WERI-Rb-1 (cell line): ENCODE data around the gene RGS6.

Experiments
- DNase-seq: peaks from one replicate; pipeline ENCODE4 v3.0.0-alpha.2; 2020
- H3K27ac ChIP-seq: fragments of 250-450 bp; sonication (Bioruptor Pico); 2 replicates; pipeline ENCODE4 v1.5.1; 2020; ENCODE audit warnings: mild to moderate bottlenecking, moderate library complexity
- H3K27me3 ChIP-seq: fragments of 250-450 bp; sonication (Bioruptor Pico); 2 replicates; pipeline ENCODE4 v1.5.1; 2021; ENCODE audit warnings: mild to moderate bottlenecking, low read depth, moderate library complexity; ENCODE audit not compliant: insufficient read depth, severe bottlenecking
- H3K36me3 ChIP-seq: fragments of 250-450 bp; sonication (Bioruptor Pico); 2 replicates; pipeline ENCODE4 v1.5.1; 2020; ENCODE audit warnings: mild to moderate bottlenecking, moderate library complexity
- H3K4me3 ChIP-seq: 2 replicates; pipeline ENCODE4 v1.5.1; 2011; ENCODE audit warnings: low read depth, mild to moderate bottlenecking, control low read depth, low read length
- H3K9me3 ChIP-seq: fragments of 250-450 bp; sonication (Bioruptor Pico); 2 replicates; pipeline ENCODE4 v1.5.1; 2021; ENCODE audit warnings: mild to moderate bottlenecking, moderate library complexity; ENCODE audit not compliant: severe bottlenecking
- TF ChIP-seq, protein P1 (sequence below): IDR thresholded peaks from 2 replicates; pipeline ENCODE4 v1.5.1; 2011; ENCODE audit warnings: low read depth, mild to moderate bottlenecking, control low read depth, inconsistent platforms, low read length

RGS6 gene

DNA sequence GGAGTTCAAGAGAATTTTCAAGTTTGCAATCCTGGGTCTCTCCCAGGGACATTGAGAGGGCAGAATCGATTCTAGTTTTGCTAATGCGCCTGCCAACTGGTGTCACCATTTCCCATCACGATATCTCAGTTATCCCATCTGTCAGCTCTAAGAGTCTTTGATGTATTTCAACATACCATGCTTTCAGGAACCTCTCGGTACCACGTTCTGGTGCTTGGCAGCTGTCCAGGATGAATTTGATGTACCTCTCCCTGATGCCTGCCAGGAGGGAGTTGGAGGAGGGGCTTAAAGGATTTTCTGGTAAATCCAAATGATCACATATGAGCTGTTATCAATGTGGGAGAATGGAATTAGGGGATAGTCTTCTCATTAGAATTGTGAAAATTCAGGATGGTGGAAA, 332.5 kb downstream of the RGS6 start:
- Histone ChIP-seq H3K9me3 (peaks cover 3% of the 10 kb centered on the region), H3K27ac (no peak overlapping the region), H3K27me3 (no peaks in the 10 kb centered on the region), H3K36me3 (no peaks in the 10 kb centered on the region), H3K4me3 (no peak overlapping the region)
- DNase-seq: no peak
- TF ChIP-seq, protein P1, sequence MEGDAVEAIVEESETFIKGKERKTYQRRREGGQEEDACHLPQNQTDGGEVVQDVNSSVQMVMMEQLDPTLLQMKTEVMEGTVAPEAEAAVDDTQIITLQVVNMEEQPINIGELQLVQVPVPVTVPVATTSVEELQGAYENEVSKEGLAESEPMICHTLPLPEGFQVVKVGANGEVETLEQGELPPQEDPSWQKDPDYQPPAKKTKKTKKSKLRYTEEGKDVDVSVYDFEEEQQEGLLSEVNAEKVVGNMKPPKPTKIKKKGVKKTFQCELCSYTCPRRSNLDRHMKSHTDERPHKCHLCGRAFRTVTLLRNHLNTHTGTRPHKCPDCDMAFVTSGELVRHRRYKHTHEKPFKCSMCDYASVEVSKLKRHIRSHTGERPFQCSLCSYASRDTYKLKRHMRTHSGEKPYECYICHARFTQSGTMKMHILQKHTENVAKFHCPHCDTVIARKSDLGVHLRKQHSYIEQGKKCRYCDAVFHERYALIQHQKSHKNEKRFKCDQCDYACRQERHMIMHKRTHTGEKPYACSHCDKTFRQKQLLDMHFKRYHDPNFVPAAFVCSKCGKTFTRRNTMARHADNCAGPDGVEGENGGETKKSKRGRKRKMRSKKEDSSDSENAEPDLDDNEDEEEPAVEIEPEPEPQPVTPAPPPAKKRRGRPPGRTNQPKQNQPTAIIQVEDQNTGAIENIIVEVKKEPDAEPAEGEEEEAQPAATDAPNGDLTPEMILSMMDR: no peak

DNA sequence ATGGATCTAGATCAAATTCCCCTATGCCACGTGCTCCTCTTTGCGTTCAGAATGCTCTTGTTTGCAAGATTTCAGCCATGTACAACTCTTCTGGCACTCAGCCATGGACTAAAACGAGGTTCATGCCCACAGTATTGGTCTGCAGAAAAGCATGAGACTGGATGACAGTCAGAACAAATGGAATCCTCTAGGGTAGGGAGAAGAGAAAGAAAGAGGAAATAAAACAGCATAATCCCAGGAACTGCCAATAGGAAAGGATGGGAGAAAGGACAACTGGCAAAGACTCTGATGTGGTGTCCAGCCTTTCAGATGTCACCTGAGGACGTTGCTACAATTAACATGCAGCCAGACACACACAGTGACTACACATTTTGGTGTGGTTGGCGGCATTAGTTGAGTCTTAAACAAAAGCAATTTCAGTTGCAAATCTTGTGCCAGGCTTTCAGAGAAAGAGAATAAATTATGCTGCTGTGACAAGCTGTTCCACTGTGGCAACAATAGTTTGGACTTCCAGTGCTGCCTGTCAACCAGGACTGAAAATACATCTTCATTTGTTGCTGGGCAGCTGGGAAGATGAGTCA, 338.0 kb downstream of the RGS6 start:
- TF ChIP-seq, protein P1: no peak
- no peaks in the 10 kb centered on the region for H3K27me3 ChIP-seq
- no peak overlapping the region for H3K27ac ChIP-seq
- no peaks in the 10 kb centered on the region for H3K36me3 ChIP-seq
- no peaks in the 10 kb centered on the region for H3K9me3 ChIP-seq
- H3K4me3 ChIP-seq: no peak overlapping the region
- DNase-seq: no peak

DNA sequence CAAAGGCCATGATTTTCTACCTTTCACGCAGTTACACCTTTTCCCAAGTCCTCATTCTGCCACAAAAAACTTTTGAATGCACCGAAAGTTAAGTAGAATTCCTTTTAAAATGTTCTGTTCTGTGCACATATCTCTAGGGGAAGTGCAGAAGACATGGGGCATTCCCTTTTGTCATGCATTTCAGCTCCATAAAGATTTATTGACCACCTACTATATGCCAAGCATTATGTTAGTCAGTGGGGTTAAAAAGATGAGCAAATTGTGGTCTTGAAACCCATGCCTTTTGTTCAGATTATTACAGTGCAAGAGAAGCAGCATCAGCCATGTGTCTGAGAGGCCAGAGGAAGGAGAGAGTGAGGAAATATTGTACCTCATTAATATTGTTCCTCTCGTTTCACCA, 338.5 kb downstream of the RGS6 start:
- TF ChIP-seq, protein P1: no peak
- Histone ChIP-seq H3K27ac (no peak overlapping the region), H3K27me3 (no peaks in the 10 kb centered on the region), H3K36me3 (no peaks in the 10 kb centered on the region), H3K4me3 (no peak overlapping the region), H3K9me3 (no peaks in the 10 kb centered on the region)
- DNase-seq: no peak

DNA sequence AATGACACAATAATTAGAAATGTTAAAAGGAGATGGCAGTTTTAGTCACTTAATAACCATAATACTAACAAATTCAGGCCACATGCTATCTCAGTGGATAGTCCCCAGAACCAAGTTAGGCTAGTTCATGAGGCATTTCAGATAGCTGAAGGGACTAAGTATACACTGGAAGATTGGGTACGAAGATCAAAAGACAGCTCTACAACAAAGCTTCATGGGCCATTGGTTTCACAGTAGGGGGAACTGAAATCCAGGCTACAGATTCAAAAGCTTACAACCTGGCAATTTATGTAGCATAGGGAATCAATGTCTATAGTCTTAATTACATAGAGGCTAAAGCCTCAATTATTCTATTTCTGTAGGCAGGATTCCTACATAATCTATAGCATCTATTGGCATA, 343.0 kb downstream of the RGS6 start:
- no peak for DNase-seq
- TF ChIP-seq, protein P1: no peak
- Histone ChIP-seq H3K36me3 (no peaks in the 10 kb centered on the region), H3K27me3 (no peaks in the 10 kb centered on the region), H3K4me3 (no peak overlapping the region), H3K9me3 (no peaks in the 10 kb centered on the region), H3K27ac (no peak overlapping the region)

DNA sequence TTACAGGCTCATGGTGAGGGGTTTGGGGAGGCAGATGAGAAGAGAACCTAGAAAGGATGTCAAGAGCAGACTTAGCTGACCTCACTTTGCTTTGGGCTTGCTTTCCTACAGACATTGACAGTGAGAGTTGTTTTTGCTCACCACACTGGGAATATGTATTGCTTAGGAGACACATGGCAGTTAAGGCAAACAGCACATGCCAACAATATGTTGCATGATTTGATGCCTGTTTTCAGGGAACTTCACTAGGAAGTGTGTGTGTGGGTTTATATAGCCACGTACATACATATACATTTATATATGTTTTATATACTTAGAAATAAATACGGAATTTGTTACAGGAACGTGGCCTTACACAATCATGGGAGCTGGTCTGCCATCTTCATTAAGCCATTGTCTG, 346.1 kb downstream of the RGS6 start:
- H3K9me3 ChIP-seq: peaks cover 8% of the 10 kb centered on the region
- H3K4me3 ChIP-seq: no peak overlapping the region
- H3K27me3 ChIP-seq: no peaks in the 10 kb centered on the region
- DNase-seq: no peak
- H3K36me3 ChIP-seq: no peaks in the 10 kb centered on the region
- TF ChIP-seq, protein P1: no peak
- no peak overlapping the region for H3K27ac ChIP-seq

DNA sequence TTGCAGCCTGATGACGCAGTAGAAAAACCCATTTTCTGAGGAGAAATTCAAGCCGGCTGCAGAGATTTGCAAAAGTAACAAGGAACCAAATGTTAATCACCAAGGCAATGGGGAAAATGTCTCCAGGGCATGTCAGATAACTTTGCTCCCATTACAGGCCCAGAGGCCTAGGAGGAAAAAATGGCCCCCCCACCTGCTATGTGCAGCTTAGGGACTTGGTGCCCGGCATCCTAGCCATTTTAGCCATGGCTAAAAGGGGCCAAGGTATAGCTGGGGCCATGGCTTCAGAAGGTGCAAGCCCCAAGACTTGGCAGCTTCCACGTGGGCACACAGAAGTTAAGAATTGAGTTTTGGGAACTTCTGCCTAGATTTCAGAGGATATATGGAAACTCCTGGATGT, 351.9 kb downstream of the RGS6 start:
- no peak overlapping the region for H3K27ac ChIP-seq
- no peaks in the 10 kb centered on the region for H3K36me3 ChIP-seq
- TF ChIP-seq, protein P1: no peak
- H3K27me3 ChIP-seq: no peaks in the 10 kb centered on the region
- H3K4me3 ChIP-seq: no peak overlapping the region
- DNase-seq: no peak
- H3K9me3 ChIP-seq: peaks cover 24% of the 10 kb centered on the region
